Psoas muscle (tissue), 8 donors: ENCODE measurements around the gene TMEM171. TPM values are rescaled to one million over a fixed set of nuclear protein-coding genes. Genes with fewer than 3 reads are reported as not detected.

Source experiments
- ATAC-seq, 4 donors: fragments of 200-7000 bp; cut with Tn5 transposase; one replicate each; pipeline ENCODE4 v1.9.1; 2020; ENCODE audit warnings: moderate library complexity in 3 of 4, mild to moderate bottlenecking in 2 of 4
- DNase-seq, 2 donors: peaks; one replicate each; pipeline ENCODE4 v3.0.0-alpha.2; 2020
- H3K27ac ChIP-seq: fragments of 200-600 bp; one replicate; pipeline ENCODE4 v1.8.0; 2022
- H3K27me3 ChIP-seq, 3 donors: fragments of 200-600 bp in 1 of 3; one replicate each; pipeline versions ENCODE4 v1.6.1 to v1.8.0; 2013 to 2022; ENCODE audit warnings: low read length in 2 of 3, mild to moderate bottlenecking in 2 of 3, moderate library complexity in 1 of 3; ENCODE audit not compliant: insufficient read depth in 3 of 3
- H3K36me3 ChIP-seq, 2 donors: fragments of 200-600 bp in 1 of 2; one replicate each; pipeline versions ENCODE4 v1.6.1 to v1.8.0; 2013 to 2022; ENCODE audit warnings: low read depth in 1 of 2, mild to moderate bottlenecking in 1 of 2, moderate library complexity in 1 of 2; ENCODE audit not compliant: insufficient read depth in 1 of 2
- H3K4me1 ChIP-seq: fragments of 200-600 bp; one replicate; pipeline ENCODE4 v1.8.0; 2022
- H3K4me3 ChIP-seq: fragments of 200-600 bp; one replicate; pipeline ENCODE4 v1.8.0; 2022; ENCODE audit warnings: mild to moderate bottlenecking
- H3K9me3 ChIP-seq: fragments of 200-600 bp; one replicate; pipeline ENCODE4 v1.8.0; 2022
- CTCF ChIP-seq: fragments of 200-600 bp; IDR thresholded peaks from one replicate; pipeline ENCODE4 v1.8.0; 2022; ENCODE audit warnings: antibody characterized with exemption
- WGBS, 3 donors: extraction: QIAGEN DNeasy Blood & Tissue Kit; methylation state at CpG; one replicate each; pipeline versions ENCODE4 v1.1.6 to v1.1.7; 2013; 5-methylcytosine and 5-hydroxymethylcytosine counted together
- intact Hi-C, 2 donors: fragments of 100-400 bp; cut with DNase I; formaldehyde crosslinking; loops; one replicate each; pipeline versions ENCODE4 v1.11.0 to v1.14.2; 2022
- polyA plus RNA-seq, 3 donors: library from polyadenylated mRNA; stranded (reverse); fragments of 200-250 nt; gene quantifications; one replicate each; pipeline ENCODE4 v1.2.3, GENCODE V29; 2013
- total RNA-seq, 4 donors: library from RNA; stranded (reverse); fragmentation: NEBNext Ultra II Directional in 2 of 4; extraction: Animal tissue kit (Norgen Biotek cat#: 25700) in 2 of 4; gene quantifications; one replicate each; pipeline versions ENCODE4 v1.2.1 to v1.2.4, GENCODE V29; 2021 to 2023
- donor health status: healthy with polysubstance abuse.
- donor health status: DM: no; HTN: no; CAD: no; lungs with moderate emphysema.
- donor health status: Bipolar disorder and iron deficiency.
- donor health status: healthy.
- donor health status: DM: yes; HTN: yes; CAD: no.
- donor health status: DM: no; HTN: no; CAD: no.
- donor health status: DM: no; HTN: no; CAD: no.
- donor health status: DM: yes; HTN: yes; CAD: no.

The TMEM171 gene
- total and polyA plus RNA-seq, 7 donors, result 0.25 to 1.1 (median 0.48) TPM

- no peak for DNase-seq
- intact Hi-C loops, result no loop called here
- no peak for TF ChIP-seq CTCF
- Histone ChIP-seq H3K4me3 (no peak overlapping the region), H3K36me3 (peaks cover 0 to under 1% of the 10 kb centered on the region in 2 donors), H3K27me3 (no peaks in the 10 kb centered on the region), H3K4me1 (no peaks in the 10 kb centered on the region), H3K9me3 (peaks cover 11% of the 10 kb centered on the region), H3K27ac (no peak overlapping the region)
- 87 to 94% (median 88%) methylated on average over 1 of the region's 1 CpG for WGBS, 3 donors
- no peak for ATAC-seq
Observed at GRCh38 chr5:73094415-73094814, 26.0 kb upstream of the TMEM171 start.

GRCh38 chr5:73095564-73096238, 24.7 kb upstream of the TMEM171 start:
- ATAC-seq (no peak), DNase-seq (no peak)
- TF ChIP-seq CTCF, result no peak
- Histone ChIP-seq H3K4me3 (no peak overlapping the region), H3K27ac (no peak overlapping the region), H3K4me1 (no peaks in the 10 kb centered on the region), H3K27me3 (no peaks in the 10 kb centered on the region), H3K36me3 (no peaks in the 10 kb centered on the region), H3K9me3 (peaks cover 11% of the 10 kb centered on the region)
- intact Hi-C loops, result no loop called here
- WGBS, 3 donors, result 94 to 96% (median 94%) methylated on average over 6 of the region's 6 CpGs

GRCh38 chr5:73096239-73096575, 24.2 kb upstream of the TMEM171 start:
- H3K4me3 ChIP-seq, result no peak overlapping the region
- no peaks in the 10 kb centered on the region for H3K27me3 ChIP-seq
- 92 to 94% (median 92%) methylated on average over 1 of the region's 1 CpG for WGBS, 3 donors
- H3K4me1 ChIP-seq, result no peaks in the 10 kb centered on the region
- no peaks in the 10 kb centered on the region for H3K36me3 ChIP-seq
- peaks cover 11% of the 10 kb centered on the region for H3K9me3 ChIP-seq
- no peak for TF ChIP-seq CTCF
- DNase-seq (no peak), ATAC-seq (no peak)
- intact Hi-C loops, result no loop called here
- no peak overlapping the region for H3K27ac ChIP-seq

GRCh38 chr5:73097740-73098139, 22.6 kb upstream of the TMEM171 start:
- DNase-seq (no peak), ATAC-seq (no peak)
- Histone ChIP-seq H3K36me3 (no peaks in the 10 kb centered on the region), H3K4me1 (no peaks in the 10 kb centered on the region), H3K9me3 (peaks cover 11% of the 10 kb centered on the region), H3K4me3 (no peak overlapping the region), H3K27ac (no peak overlapping the region), H3K27me3 (no peaks in the 10 kb centered on the region)
- 91 to 95% (median 92%) methylated on average over 2 of the region's 2 CpGs for WGBS, 3 donors
- no peak for TF ChIP-seq CTCF
- intact Hi-C loops, result no loop called here

- 84 to 86% (median 86%) methylated on average over 4 of the region's 4 CpGs for WGBS, 3 donors
- Histone ChIP-seq H3K4me1 (no peaks in the 10 kb centered on the region), H3K27me3 (no peaks in the 10 kb centered on the region), H3K27ac (no peak overlapping the region), H3K4me3 (no peak overlapping the region), H3K9me3 (peaks cover 11% of the 10 kb centered on the region), H3K36me3 (no peaks in the 10 kb centered on the region)
- DNase-seq (no peak), ATAC-seq (no peak)
- intact Hi-C loops, result no loop called here
- no peak for TF ChIP-seq CTCF
Observed at GRCh38 chr5:73100109-73100508, 20.3 kb upstream of the TMEM171 start.
